ENCODE measurements around the gene GP5.

GP5 gene

GRCh38 chr3:194346035-194346434 is 53.0 kb downstream of the GP5 start:
- no peak for TF ChIP-seq CTCF (IDR thresholded peaks at IDR 0.05; ENCODE audit: borderline replicate concordance, insufficient read depth, low read depth, low read length)

More at GRCh38 chr3:194346035-194346434, 53.0 kb downstream of the GP5 start:
- H3K4me3 ChIP-seq (ENCODE audit: low read depth, low read length) = no peak overlapping the region

Data from GM12875 (cell line).